Large intestine (tissue), 3 donors: ENCODE data around the gene VIPR2. TPM values are rescaled to one million over a fixed set of nuclear protein-coding genes. Genes with fewer than 3 reads are reported as not detected.

Experiments
- DNase-seq, 2 donors: peaks; one replicate each; pipeline versions ENCODE4 v3.0.0 to v3.0.0-alpha.2; 2013
- H3K27ac ChIP-seq: one replicate; pipeline ENCODE4 v1.5.1; 2013; ENCODE audit warnings: low read length
- H3K27me3 ChIP-seq: 2 replicates; pipeline ENCODE4 v1.6.1; 2013; ENCODE audit warnings: low read length; ENCODE audit not compliant: control insufficient read depth, insufficient read depth
- H3K36me3 ChIP-seq: 2 replicates; pipeline ENCODE4 v1.6.1; 2013; ENCODE audit warnings: low read length; ENCODE audit not compliant: control insufficient read depth, insufficient read depth
- H3K4me1 ChIP-seq: one replicate; pipeline ENCODE4 v1.6.1; 2013; ENCODE audit warnings: low read length; ENCODE audit not compliant: control insufficient read depth, insufficient read depth
- H3K4me3 ChIP-seq: one replicate; pipeline ENCODE4 v1.5.1; 2013; ENCODE audit warnings: low read length
- H3K9me3 ChIP-seq: one replicate; pipeline ENCODE4 v1.6.1; 2013; ENCODE audit warnings: mild to moderate bottlenecking, low read depth, low read length, moderate library complexity; ENCODE audit not compliant: control insufficient read depth
- WGBS: methylation state at CpG from one replicate; pipeline ENCODE4 v1.1.5; 2013; ENCODE audit warnings: low lambda C conversion rate; ENCODE audit not compliant: insufficient coverage; 5-methylcytosine and 5-hydroxymethylcytosine counted together
- polyA plus RNA-seq: library from polyadenylated mRNA; unstranded; fragments of 120-200 nt; gene quantifications from one replicate; pipeline ENCODE4 v1.2.1, GENCODE V29; 2013

Gene VIPR2
- polyA plus RNA-seq, 1 donor = 1.4 TPM

- H3K27me3 ChIP-seq = peaks cover 2% of the 10 kb centered on the region
- H3K36me3 ChIP-seq = no peaks in the 10 kb centered on the region
- H3K9me3 ChIP-seq = no peaks in the 10 kb centered on the region
- peaks cover 23% of the 10 kb centered on the region for H3K4me1 ChIP-seq
- WGBS = no CpG with 5 or more reads among the region's 6 CpGs
- no peak overlapping the region for H3K27ac ChIP-seq
- DNase-seq = no peak
- H3K4me3 ChIP-seq = no peak overlapping the region
Observed at GRCh38 chr7:159015081-159015453, 129.6 kb downstream of the VIPR2 start.

- WGBS = no CpG with 5 or more reads among the region's 20 CpGs
Observed at GRCh38 chr7:159014297-159015062, 130.2 kb downstream of the VIPR2 start.

GRCh38 chr7:159013825-159014289 lies 130.8 kb downstream of the VIPR2 start:
- Histone ChIP-seq H3K4me3 (no peak overlapping the region), H3K9me3 (no peaks in the 10 kb centered on the region), H3K36me3 (no peaks in the 10 kb centered on the region), H3K4me1 (peaks cover 23% of the 10 kb centered on the region), H3K27me3 (peaks cover 2% of the 10 kb centered on the region), H3K27ac (no peak overlapping the region)
- DNase-seq = no peak
- WGBS = no CpG with 5 or more reads among the region's 9 CpGs

More at GRCh38 chr7:159014297-159015062, 130.2 kb downstream of the VIPR2 start:
- Histone ChIP-seq H3K27me3 (peaks cover 2% of the 10 kb centered on the region), H3K27ac (no peak overlapping the region), H3K9me3 (no peaks in the 10 kb centered on the region), H3K36me3 (no peaks in the 10 kb centered on the region), H3K4me1 (peaks cover 23% of the 10 kb centered on the region), H3K4me3 (no peak overlapping the region)
- DNase-seq = no peak

GRCh38 chr7:159013181-159013690 lies 131.4 kb downstream of the VIPR2 start:
- Histone ChIP-seq H3K9me3 (no peaks in the 10 kb centered on the region), H3K36me3 (no peaks in the 10 kb centered on the region), H3K27ac (no peak overlapping the region), H3K4me1 (peaks cover 23% of the 10 kb centered on the region), H3K4me3 (no peak overlapping the region), H3K27me3 (peaks cover 2% of the 10 kb centered on the region)
- WGBS = no CpG with 5 or more reads among the region's 18 CpGs
- DNase-seq = no peak

GRCh38 chr7:159012353-159013069 lies 132.2 kb downstream of the VIPR2 start:
- peak; percentile 26 to 62 for DNase-seq
- no CpG with 5 or more reads among the region's 12 CpGs for WGBS
- H3K27ac ChIP-seq = no peak overlapping the region

GRCh38 chr7:159011722-159012022 lies 133.0 kb downstream of the VIPR2 start:
- Histone ChIP-seq H3K4me1 (peaks cover 23% of the 10 kb centered on the region), H3K27ac (no peak overlapping the region), H3K27me3 (peaks cover 2% of the 10 kb centered on the region), H3K36me3 (no peaks in the 10 kb centered on the region), H3K4me3 (no peak overlapping the region), H3K9me3 (no peaks in the 10 kb centered on the region)
- DNase-seq = no peak
- no CpG with 5 or more reads among the region's 3 CpGs for WGBS

More at GRCh38 chr7:159012353-159013069, 132.2 kb downstream of the VIPR2 start:
- H3K4me3 ChIP-seq = no peak overlapping the region
- H3K4me1 ChIP-seq = peaks cover 23% of the 10 kb centered on the region
- H3K9me3 ChIP-seq = no peaks in the 10 kb centered on the region
- H3K27me3 ChIP-seq = peaks cover 2% of the 10 kb centered on the region
- H3K36me3 ChIP-seq = no peaks in the 10 kb centered on the region

- Histone ChIP-seq H3K9me3 (no peaks in the 10 kb centered on the region), H3K27ac (no peak overlapping the region), H3K36me3 (no peaks in the 10 kb centered on the region), H3K4me3 (no peak overlapping the region), H3K27me3 (no peaks in the 10 kb centered on the region), H3K4me1 (peaks cover 22% of the 10 kb centered on the region)
- WGBS = 81% methylated on average over 6 of the region's 15 CpGs
- no peak for DNase-seq
Observed at GRCh38 chr7:159010937-159011721, 133.5 kb downstream of the VIPR2 start.

GRCh38 chr7:159010411-159010810 lies 134.3 kb downstream of the VIPR2 start:
- Histone ChIP-seq H3K4me1 (peaks cover 14% of the 10 kb centered on the region), H3K36me3 (no peaks in the 10 kb centered on the region), H3K27ac (no peak overlapping the region), H3K27me3 (no peaks in the 10 kb centered on the region), H3K9me3 (no peaks in the 10 kb centered on the region), H3K4me3 (no peak overlapping the region)
- 100% methylated on average over 1 of the region's 15 CpGs for WGBS
- DNase-seq = no peak

- Histone ChIP-seq H3K27me3 (no peaks in the 10 kb centered on the region), H3K4me1 (peaks cover 10% of the 10 kb centered on the region), H3K4me3 (no peak overlapping the region), H3K27ac (no peak overlapping the region), H3K36me3 (no peaks in the 10 kb centered on the region), H3K9me3 (no peaks in the 10 kb centered on the region)
- DNase-seq = no peak
- no CpG with 5 or more reads among the region's 17 CpGs for WGBS
Observed at GRCh38 chr7:159009951-159010350, 134.7 kb downstream of the VIPR2 start.

- no CpG with 5 or more reads among the region's 9 CpGs for WGBS
- peaks cover 6% of the 10 kb centered on the region for H3K4me1 ChIP-seq
- no peak overlapping the region for H3K27ac ChIP-seq
- H3K4me3 ChIP-seq = no peak overlapping the region
- no peaks in the 10 kb centered on the region for H3K9me3 ChIP-seq
- no peaks in the 10 kb centered on the region for H3K27me3 ChIP-seq
- no peaks in the 10 kb centered on the region for H3K36me3 ChIP-seq
- no peak for DNase-seq
Observed at GRCh38 chr7:159008417-159008816, 136.2 kb downstream of the VIPR2 start.
